H1 (cell line): ENCODE measurements around the gene NMRAL1. TPM values are rescaled to one million over a fixed set of nuclear protein-coding genes. Genes with fewer than 3 reads are reported as not detected.

ENCODE experiments used
- JUN ChIP-seq: IDR thresholded peaks from 2 replicates; pipeline ENCODE4 v1.6.1; 2011; ENCODE audit warnings: low read depth, mild to moderate bottlenecking, improper control_type of control experiment, low read length
- SAP30 ChIP-seq: fragments of 300-600 bp; sonication (generic); IDR thresholded peaks from 2 replicates; pipeline ENCODE4 v1.7.1; 2012; ENCODE audit warnings: low read length, moderate library complexity, mild to moderate bottlenecking, inconsistent platforms; ENCODE audit not compliant: insufficient read depth, insufficient replicate concordance
- SIX5 ChIP-seq: IDR thresholded peaks from 2 replicates; pipeline ENCODE4 v1.6.1; 2011; ENCODE audit warnings: mild to moderate bottlenecking, low read depth, low read length
- SP1 ChIP-seq: IDR thresholded peaks from 2 replicates; pipeline ENCODE4 v1.6.1; 2011; ENCODE audit warnings: low read depth, low read length
- polyA plus RNA-seq, 7 experiments: library from polyadenylated mRNA; depleted of rRNA in 3 of 7; stranded (reverse) in 5 of 7; unstranded in 2 of 7; fragments of >200 nt in 5 of 7; fragments of 200-250 nt in 2 of 7; gene quantifications; 1 replicate in 5 of 7; 2 replicates in 1 of 7; 4 replicates in 1 of 7; pipeline versions ENCODE4 v1.2.1 to v1.2.3, GENCODE V29; 2011 to 2013; ENCODE audit warnings: missing spikeins in 2 of 7, mixed read lengths in 2 of 7
- total RNA-seq: library from RNA; stranded (reverse); fragmentation: NEBNext Ultra II Directional; extraction: Animal tissue kit (Norgen Biotek cat#: 25700); gene quantifications from 2 replicates; pipeline ENCODE4 v1.2.1, GENCODE V29; 2021

The NMRAL1 gene
- total and polyA plus RNA-seq, 2 of the 8 experiments (the other 6 are each of a cell fraction or from before 2014, with no cell fraction given) = 66.8 to 143 TPM

- TF ChIP-seq SAP30 (no peak), SIX5 (no peak), JUN (no peak), SP1 (no peak)
Measured at GRCh38 chr16:4507588-4508345, 33.3 kb upstream of the NMRAL1 start (continued).
